Kidney (tissue), 14 donors: ENCODE results near the gene C2orf15. TPM values are rescaled to one million over a fixed set of nuclear protein-coding genes. Genes with fewer than 3 reads are reported as not detected.
"Not testable (repeated sequence)": the region's sequence is repeated elsewhere in the genome, so short reads cannot be mapped to it uniquely, and the experiment has no call there.

Source experiments
- DNase-seq, 5 donors: peaks; one replicate each; pipeline ENCODE4 v3.0.0-alpha.2; 2013 to 2020
- FAIRE-seq: peaks from 2 replicates; lab custom pipeline; 2012; peaks lifted over from hg19 to GRCh38; lab: Jason Lieb, UNC
- H3K27ac ChIP-seq, 2 donors: one replicate each; pipeline ENCODE4 v1.7.0; 2013; ENCODE audit warnings: low read depth in 2 of 2, low read length in 2 of 2, inconsistent platforms in 1 of 2
- H3K27me3 ChIP-seq: one replicate; pipeline ENCODE4 v1.7.1; 2013; ENCODE audit warnings: low read length, inconsistent platforms; ENCODE audit not compliant: control insufficient read depth, insufficient read depth
- H3K36me3 ChIP-seq, 3 donors: one replicate each; pipeline versions ENCODE4 v1.7.0 to v1.7.1; 2013; ENCODE audit warnings: low read length in 3 of 3, control low read depth in 1 of 3, inconsistent platforms in 1 of 3; ENCODE audit not compliant: insufficient read depth in 3 of 3, control insufficient read depth in 2 of 3
- H3K4me1 ChIP-seq, 3 donors: one replicate each; pipeline versions ENCODE4 v1.7.0 to v1.7.1; 2013; ENCODE audit warnings: low read length in 3 of 3, inconsistent platforms in 1 of 3, low read depth in 1 of 3; ENCODE audit not compliant: control insufficient read depth in 2 of 3, insufficient read depth in 2 of 3
- H3K4me3 ChIP-seq, 3 donors: one replicate each; pipeline versions ENCODE4 v1.7.0 to v1.8.1; 2013; ENCODE audit warnings: low read length in 3 of 3, control low read depth in 1 of 3, inconsistent platforms in 1 of 3
- H3K9ac ChIP-seq, 3 donors: one replicate each; pipeline versions ENCODE4 v1.7.0 to v1.7.1; 2013; ENCODE audit warnings: low read length in 3 of 3, control low read depth in 1 of 3, inconsistent platforms in 1 of 3
- H3K9me3 ChIP-seq, 3 donors: one replicate each; pipeline versions ENCODE4 v1.7.0 to v1.7.1; 2013; ENCODE audit warnings: low read length in 3 of 3, control low read depth in 1 of 3, inconsistent platforms in 1 of 3; ENCODE audit not compliant: control insufficient read depth in 2 of 3, insufficient read depth in 1 of 3
- intact Hi-C: fragments of 100-400 bp; cut with DNase I; formaldehyde crosslinking; loops from one replicate; pipeline ENCODE4 v1.11.1; 2022
- polyA plus RNA-seq: library from polyadenylated mRNA; stranded (reverse); fragments of 350-450 nt; fragmentation: Illumina TruSeq; extraction: RNeasy Lipid Tissue Mini Kit (QIAGEN cat#74804); gene quantifications from one replicate; pipeline ENCODE4 v1.2.3, GENCODE V29; 2014; ENCODE audit warnings: low read depth, low replicate concordance; ENCODE audit not compliant: insufficient read depth
- total RNA-seq: library from RNA; stranded (reverse); fragmentation: NEBNext Ultra II Directional; extraction: Animal tissue kit (Norgen Biotek cat#: 25700); gene quantifications from one replicate; pipeline ENCODE4 v1.2.1, GENCODE V29; 2021
- TF ChIP-seq, protein P1 (sequence below): IDR thresholded peaks from 3 replicates; pipeline ENCODE4 v1.5.1; 2012; ENCODE audit warnings: mild to moderate bottlenecking, moderate library complexity, borderline replicate concordance; ENCODE audit not compliant: insufficient read depth; ENCODE audit errors: extremely low read depth
- donor health status: control.
- donor health status: control.
- donor health status: control.
- donor health status: control.
- donor health status: control.
- donor health status: DM: yes; HTN: yes; CAD: no.
- donor health status: Normal renal cell carcinoma (clear cell type).

C2orf15 gene
- total and polyA plus RNA-seq, 2 donors from 2014 or later: 6.3 to 6.6 TPM

DNA sequence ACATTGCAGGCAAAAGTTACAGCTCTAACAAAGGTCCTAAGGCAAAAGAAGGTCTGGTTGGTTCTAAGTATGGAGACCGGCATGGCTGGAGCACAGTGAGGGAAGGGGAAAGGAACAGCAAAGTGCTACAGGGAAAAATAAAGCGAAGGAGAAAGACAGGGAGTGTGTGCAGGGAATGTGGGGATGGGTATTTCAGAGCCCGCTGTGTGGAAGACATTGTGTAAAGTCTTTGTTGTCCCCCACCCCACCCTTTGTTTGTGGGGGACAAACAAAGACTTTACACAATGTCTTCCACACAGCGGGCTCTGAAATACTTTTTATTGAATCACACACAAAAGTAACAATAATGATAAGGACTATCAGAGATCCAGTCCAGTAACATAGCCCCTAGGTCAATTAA lies 28.9 kb upstream of the C2orf15 start:
- intact Hi-C loops: no loop called here
- no peak for DNase-seq
- no peak for FAIRE-seq

DNA sequence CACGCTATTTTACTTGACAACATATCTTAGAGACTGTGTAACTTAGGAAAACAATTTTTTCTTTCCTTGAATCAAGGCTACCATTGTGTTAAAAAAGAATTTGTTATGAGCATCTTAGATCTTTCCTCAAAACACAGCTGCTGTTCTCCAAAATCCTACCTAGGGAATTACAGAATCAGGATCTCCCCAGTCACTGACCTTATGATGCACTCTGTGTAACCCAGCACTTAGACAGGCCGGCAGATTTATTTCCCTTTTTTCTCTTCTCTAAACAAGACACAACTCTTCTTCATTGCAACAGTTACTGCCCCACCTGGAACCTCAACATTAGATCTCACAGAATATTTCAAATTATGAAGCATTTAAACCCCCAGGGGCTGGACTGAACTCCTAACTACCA lies 13.5 kb upstream of the C2orf15 start:
- intact Hi-C loops: no loop called here
- Histone ChIP-seq H3K4me1 (no peaks in the 10 kb centered on the region), H3K9me3 (peaks cover 0 to 3% (median 0%) of the 10 kb centered on the region in 3 donors), H3K36me3 (peaks cover 2 to 5% (median 4%) of the 10 kb centered on the region in 3 donors), H3K27ac (no peak overlapping the region), H3K4me3 (no peak overlapping the region), H3K9ac (no peak overlapping the region), H3K27me3 (no peaks in the 10 kb centered on the region)
- TF ChIP-seq, protein P1, sequence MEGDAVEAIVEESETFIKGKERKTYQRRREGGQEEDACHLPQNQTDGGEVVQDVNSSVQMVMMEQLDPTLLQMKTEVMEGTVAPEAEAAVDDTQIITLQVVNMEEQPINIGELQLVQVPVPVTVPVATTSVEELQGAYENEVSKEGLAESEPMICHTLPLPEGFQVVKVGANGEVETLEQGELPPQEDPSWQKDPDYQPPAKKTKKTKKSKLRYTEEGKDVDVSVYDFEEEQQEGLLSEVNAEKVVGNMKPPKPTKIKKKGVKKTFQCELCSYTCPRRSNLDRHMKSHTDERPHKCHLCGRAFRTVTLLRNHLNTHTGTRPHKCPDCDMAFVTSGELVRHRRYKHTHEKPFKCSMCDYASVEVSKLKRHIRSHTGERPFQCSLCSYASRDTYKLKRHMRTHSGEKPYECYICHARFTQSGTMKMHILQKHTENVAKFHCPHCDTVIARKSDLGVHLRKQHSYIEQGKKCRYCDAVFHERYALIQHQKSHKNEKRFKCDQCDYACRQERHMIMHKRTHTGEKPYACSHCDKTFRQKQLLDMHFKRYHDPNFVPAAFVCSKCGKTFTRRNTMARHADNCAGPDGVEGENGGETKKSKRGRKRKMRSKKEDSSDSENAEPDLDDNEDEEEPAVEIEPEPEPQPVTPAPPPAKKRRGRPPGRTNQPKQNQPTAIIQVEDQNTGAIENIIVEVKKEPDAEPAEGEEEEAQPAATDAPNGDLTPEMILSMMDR: no peak
- no peak for FAIRE-seq
- DNase-seq: peak in 2 of 5 donors; percentile 13 to 25

More for the DNA sequence above, 28.9 kb upstream of the C2orf15 start:
- H3K36me3 ChIP-seq: no peaks in the 10 kb centered on the region
- no peaks in the 10 kb centered on the region for H3K27me3 ChIP-seq
- TF ChIP-seq, protein P1: no peak
- no peaks in the 10 kb centered on the region for H3K9me3 ChIP-seq
- no peak overlapping the region for H3K9ac ChIP-seq
- no peak overlapping the region for H3K4me3 ChIP-seq
- H3K27ac ChIP-seq: no peak overlapping the region
- H3K4me1 ChIP-seq: no peaks in the 10 kb centered on the region

DNA sequence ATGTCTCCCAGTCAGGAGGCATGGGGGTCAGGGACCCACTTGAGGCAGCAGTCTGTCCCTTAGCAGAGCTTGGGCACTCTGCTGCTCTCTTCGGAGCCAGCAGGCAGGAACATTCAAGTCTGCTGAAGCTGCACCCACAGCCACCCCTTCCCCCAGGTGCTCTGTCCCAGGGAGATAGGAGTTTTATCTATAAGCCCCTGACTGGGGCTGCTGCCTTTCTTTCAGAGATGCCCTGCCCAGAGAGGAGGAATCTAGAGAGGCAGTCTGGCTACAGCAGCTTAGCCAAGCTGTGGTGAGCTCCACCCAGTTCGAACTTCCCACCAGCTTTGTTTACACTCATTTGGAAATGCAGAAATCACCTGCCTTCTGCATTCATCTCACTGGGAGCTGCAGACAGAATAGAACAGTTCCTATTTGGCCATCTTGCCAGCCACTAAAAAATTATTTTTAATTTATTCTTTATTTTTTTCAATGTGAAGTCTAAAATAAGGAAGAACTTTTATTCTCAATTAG lies 6.4 kb upstream of the C2orf15 start:
- intact Hi-C loops, FAIRE-seq, H3K27ac ChIP-seq, H3K27me3 ChIP-seq, H3K9ac ChIP-seq, DNase-seq, H3K4me1 ChIP-seq, H3K9me3 ChIP-seq, H3K4me3 ChIP-seq, H3K36me3 ChIP-seq: not testable (repeated sequence)

DNA sequence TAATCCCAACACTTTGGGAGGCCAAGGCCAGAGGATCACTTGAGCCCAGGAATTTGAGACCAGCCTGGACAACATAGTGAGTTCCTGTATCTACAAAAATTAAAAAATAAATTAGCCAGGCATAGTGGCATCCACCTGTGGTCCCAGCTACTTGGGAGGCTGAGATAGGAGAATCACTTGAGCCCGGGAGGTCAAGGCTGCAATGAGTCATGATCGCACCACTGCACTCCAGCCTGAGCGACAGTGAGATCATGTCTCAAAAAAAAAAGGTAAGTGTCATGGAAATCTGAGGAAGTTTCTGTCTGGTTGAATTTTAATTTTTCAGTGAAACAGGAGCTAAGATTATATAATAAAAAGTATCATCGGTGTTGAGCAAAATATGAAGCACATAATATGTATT lies 2.5 kb upstream of the C2orf15 start:
- Histone ChIP-seq H3K27ac (no peak overlapping the region), H3K9me3 (no peaks in the 10 kb centered on the region), H3K9ac (no peak overlapping the region), H3K4me1 (peaks cover 0 to 5% (median 0%) of the 10 kb centered on the region in 3 donors), H3K36me3 (no peaks in the 10 kb centered on the region), H3K27me3 (no peaks in the 10 kb centered on the region), H3K4me3 (no peak overlapping the region)
- DNase-seq: no peak
- intact Hi-C loops: no loop called here
- FAIRE-seq: no peak
- TF ChIP-seq, protein P1: no peak
